M059J (cell line): Measurements from ENCODE around the gene SLC5A12. TPM values are rescaled to one million over a fixed set of nuclear protein-coding genes. Genes with fewer than 3 reads are reported as not detected.
A peak's percentile ranks its signal among the peaks of the same experiment; 100 is the strongest.
"Not testable (repeated sequence)": the region's sequence is repeated elsewhere in the genome, so short reads cannot be mapped to it uniquely, and the experiment has no call there.

Source experiments
- DNase-seq: peaks from one replicate; pipeline ENCODE4 v3.0.0-alpha.2; 2012; ENCODE audit warnings: low read depth
- total RNA-seq: library from RNA; depleted of rRNA; stranded (reverse); fragments of >200 nt; shearing (Covaris generic); gene quantifications from 2 replicates; pipeline ENCODE4 v1.2.3, GENCODE V29; 2014; rRNA removed

The SLC5A12 gene
- total RNA-seq, 1 experiment from 2014 or later, result 0.47 TPM

DNA sequence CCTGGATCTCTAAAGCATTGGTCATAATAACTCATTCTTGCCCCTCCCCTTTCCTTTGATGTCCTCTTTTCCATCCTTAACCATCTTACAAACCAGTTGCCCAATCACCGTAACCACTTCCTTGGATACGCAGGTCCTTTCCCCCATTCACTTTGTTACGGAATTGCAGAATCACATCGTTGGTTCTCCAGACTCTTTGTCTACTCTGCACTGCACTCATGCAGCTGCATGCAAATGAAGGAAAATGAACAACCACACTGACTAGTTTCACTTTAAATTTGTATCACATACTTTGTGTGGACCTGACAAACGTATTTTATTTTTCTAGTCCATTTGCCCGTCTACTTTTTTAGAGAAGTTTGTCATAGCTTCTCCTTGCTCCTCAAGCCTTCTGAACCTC lies 69.9 kb downstream of the SLC5A12 start:
- no peak for DNase-seq

DNA sequence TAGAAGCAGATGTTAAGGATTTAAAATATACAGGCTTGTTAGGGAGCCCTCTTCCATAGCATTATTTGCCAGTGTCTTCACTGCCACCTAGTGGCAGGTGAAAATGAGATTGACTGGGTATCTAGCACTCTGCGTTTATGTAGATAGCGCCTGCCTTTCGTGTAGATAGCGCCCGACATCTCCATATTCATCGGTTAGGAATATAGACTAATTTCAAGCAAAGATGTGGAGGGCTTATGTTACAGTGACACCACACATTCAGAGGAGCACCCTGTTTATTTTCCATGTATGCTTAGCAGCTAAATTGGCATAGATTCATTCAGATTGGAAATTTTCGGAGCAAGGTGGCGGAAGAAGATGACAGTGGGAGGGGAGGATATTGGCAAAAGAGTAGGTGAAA lies 72.0 kb downstream of the SLC5A12 start:
- DNase-seq, result peak; percentile 68

DNA sequence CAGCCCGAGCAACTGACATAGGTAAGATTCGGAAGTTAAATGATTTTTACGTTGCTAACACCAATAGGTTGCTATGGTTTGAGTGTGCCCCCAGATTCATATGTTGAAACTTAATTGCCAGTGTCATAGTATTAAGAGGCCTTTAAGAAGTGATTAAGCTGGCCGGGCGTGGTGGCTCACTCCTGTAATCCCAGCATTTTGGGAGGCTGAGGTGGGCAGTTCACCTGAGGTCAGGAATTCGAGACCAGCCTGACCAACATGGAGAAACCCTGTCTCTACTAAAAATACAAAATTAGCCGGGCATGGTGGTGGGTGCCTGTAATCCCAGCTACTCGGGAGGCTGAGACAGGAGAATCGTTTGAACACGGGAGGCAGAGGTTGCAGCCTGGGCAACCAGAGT lies 78.5 kb downstream of the SLC5A12 start:
- not testable (repeated sequence) for DNase-seq

DNA sequence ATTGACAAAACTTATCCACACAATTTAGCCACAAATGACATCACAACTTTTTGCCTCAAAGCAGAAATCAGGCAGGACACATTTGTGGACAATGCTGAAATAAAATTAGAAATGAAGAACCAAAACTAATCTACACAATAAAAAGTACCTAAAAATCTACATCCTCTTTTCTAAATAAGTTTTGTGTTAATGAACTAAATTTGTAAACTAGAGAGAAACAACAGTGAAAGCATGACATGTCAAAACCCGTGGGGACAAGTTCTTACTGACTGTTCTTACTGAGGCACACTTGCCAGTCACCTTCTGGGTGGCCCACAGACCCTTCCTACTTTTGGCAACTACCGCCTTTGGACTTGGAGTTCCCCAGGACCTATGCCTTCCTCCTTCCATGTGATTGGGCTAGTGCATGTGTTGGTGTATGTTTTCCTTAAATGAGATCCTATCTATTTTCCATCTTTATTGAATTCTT lies 89.1 kb downstream of the SLC5A12 start:
- no peak for DNase-seq

DNA sequence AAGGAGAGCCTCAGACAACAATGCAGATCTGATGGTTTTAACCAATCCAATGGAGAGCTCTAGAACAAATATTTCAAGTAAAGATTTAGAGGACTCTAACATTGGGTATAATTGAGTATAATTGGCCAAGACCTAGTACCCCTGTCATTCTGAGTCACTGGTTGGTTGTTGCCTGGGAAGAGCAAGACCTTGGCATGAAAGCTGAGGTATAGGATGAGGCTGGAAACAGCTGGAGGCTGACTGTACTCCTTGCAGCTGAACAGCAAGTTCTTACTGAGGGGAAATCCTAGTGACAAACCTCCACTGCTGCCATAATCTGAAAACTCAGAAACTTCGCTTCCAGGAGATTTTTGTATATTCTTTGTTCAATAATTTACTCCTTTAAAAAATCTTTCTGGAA lies 95.5 kb downstream of the SLC5A12 start:
- DNase-seq, result no peak

DNA sequence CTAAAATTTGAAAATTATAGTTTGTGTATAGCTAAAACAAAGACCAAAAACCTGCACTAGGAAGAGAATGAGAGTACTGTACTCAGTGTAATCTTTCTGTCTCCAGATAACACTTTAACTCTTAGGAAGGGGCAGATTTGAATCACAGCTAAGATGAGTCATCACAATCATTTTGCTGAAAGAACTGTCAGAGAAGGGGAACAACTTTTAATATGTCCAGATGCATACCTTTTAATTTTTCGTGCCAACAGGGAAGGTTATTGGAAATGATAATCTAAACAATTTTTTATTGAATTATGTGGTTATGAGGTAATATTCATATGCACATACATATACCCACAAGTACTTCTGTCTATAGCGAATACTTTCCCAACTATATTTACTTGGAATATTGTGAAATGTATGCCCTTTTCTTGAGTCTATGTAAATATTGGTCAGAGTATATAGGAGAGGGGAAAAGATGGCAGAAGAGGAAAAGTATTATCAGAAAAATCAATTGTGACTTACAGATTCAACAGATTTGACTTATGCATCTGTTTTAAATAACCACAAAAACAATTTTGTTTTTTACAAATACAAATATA lies 98.7 kb downstream of the SLC5A12 start:
- DNase-seq, result peak; percentile 25

DNA sequence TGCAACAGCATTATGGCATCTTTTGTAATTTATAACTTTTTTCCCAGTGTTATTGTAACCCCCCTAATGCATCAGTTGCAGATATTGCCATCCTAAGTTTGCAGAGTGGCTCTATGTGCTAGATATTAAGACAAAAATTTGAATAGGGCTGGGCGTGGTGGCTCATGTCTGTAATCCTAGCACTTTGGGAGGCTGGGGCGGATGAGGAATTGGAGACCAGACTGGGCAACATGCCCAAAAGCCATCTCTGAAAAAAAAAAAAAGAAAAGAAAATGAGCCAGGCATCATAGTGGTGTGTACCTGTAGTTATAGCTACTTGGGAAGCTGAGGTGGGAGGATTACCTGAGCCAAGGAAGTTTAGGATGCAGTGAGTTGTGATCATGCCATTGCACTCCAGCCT lies 99.7 kb downstream of the SLC5A12 start:
- DNase-seq, result no peak

DNA sequence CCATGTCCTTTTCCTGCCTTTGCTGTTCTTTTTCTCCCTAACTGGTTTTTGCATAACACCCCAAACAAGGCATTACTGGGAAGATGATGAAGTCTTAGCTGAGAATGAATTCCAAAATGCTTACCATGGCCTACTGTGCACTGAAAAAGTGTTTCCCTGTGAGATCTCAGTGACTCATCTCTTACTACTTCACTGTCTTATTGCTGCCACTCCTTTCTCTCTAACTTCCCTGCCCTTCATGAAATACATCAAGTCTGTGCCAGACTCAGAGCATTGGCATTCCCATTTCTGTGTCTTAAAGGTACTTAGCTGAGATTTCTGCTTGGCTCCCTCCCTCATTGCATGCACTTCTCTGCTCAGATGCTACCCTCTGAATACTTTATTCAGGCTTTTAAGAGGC lies 100.7 kb downstream of the SLC5A12 start:
- peak; percentile 42 for DNase-seq

DNA sequence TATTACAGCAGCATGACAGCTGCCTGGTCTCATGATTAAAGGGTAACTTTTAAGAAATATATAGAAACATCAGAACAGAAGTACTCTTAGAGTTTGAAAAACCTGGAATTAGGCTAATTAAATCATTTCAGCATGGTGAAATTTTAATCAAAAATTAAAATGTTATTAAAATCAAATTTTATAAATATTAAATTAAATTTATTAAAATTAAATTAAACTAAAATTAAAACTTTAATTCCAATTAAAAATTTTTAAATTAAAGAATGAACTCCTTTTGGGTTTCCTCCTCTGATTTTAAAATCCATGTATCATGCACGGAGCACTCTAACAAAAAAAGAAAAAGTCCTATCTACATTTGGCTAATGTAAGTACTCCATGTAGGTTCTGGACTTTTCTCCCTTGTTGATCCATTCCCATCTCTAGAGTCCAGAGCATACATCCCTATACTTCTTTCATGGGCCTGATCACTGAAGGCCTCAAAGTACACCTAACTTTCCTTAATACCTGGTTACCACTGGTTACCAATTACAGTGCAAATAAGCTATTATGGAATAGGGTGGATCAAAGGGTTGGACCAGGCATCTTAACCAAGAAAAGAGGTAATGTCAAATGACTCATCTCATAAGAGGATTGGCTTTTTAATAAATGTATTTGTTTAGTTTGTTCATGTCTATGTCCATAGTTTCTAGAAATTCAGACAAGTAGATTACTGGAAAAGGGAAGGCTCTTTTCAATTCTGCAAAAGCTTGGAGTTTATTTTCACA lies 101.4 kb downstream of the SLC5A12 start:
- DNase-seq, result no peak

DNA sequence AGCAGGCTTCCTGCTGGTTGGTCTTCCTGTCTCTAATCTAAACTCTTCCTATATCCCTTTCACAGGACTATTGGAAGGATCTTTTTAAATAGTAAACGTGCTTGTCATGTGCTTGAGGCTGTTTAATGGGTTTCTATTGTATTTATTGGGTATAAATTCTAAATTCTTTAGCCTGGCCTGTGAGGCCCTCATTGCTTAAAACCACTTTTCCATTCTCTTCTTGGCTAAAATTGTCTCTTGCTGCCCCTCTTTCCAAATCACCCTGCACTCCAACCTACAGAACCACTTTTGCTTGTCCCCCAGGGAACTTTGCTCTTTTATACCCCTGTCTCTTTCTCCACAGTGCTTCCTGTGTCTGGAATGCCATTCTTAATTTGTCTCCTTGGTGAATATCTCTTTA lies 103.4 kb downstream of the SLC5A12 start:
- no peak for DNase-seq

Other genes with a start within 250 kb of the SLC5A12 start
- 1.6 and 6.0 TPM in 2 replicates for gene MUC15, start 149.8 kb downstream of the SLC5A12 start, total RNA-seq